Activated T-helper 1 cell treated with Interleukin-2 at 50 U/mL for 16 hours (primary cell): ENCODE measurements around the gene CSK.

ENCODE experiments used
- DNase-seq: peaks from one replicate; pipeline ENCODE4 v3.0.0-alpha.2; 2020; ENCODE audit warnings: low read depth

The CSK gene

GRCh38 chr15:74801311-74801997 is 19.6 kb downstream of the CSK start:
- DNase-seq: no peak

GRCh38 chr15:74802290-74802689 is 20.4 kb downstream of the CSK start:
- DNase-seq: no peak

GRCh38 chr15:74802862-74803447 is 21.1 kb downstream of the CSK start:
- no peak for DNase-seq

- no peak for DNase-seq
Measured at GRCh38 chr15:74804935-74805334, 23.1 kb downstream of the CSK start.

- no peak for DNase-seq
Measured at GRCh38 chr15:74807282-74807681, 25.4 kb downstream of the CSK start.

- no peak for DNase-seq
Measured at GRCh38 chr15:74808078-74808839, 26.4 kb downstream of the CSK start.

- DNase-seq: no peak
Measured at GRCh38 chr15:74808840-74809229, 27.0 kb downstream of the CSK start.

- no peak for DNase-seq
Measured at GRCh38 chr15:74809242-74809641, 27.4 kb downstream of the CSK start.

GRCh38 chr15:74809956-74810355 is 28.1 kb downstream of the CSK start:
- no peak for DNase-seq

- no peak for DNase-seq
Measured at GRCh38 chr15:74812533-74812932, 30.7 kb downstream of the CSK start, which contains the start of gene LMAN1L. Gene LMAN1L (plus strand): TSS chr15:74812835. CDS start chr15:74812855, 20 bp downstream.

- DNase-seq: no peak
Measured at GRCh38 chr15:74815121-74815934, 33.4 kb downstream of the CSK start.

- DNase-seq: no peak
Measured at GRCh38 chr15:74815961-74816360, 34.1 kb downstream of the CSK start.

GRCh38 chr15:74816624-74817369 is 34.9 kb downstream of the CSK start:
- no peak for DNase-seq

- no peak for DNase-seq
Measured at GRCh38 chr15:74817370-74817737, 35.5 kb downstream of the CSK start.

GRCh38 chr15:74820056-74820455 is 38.2 kb downstream of the CSK start:
- DNase-seq: no peak

- DNase-seq: no peak
Measured at GRCh38 chr15:74821091-74821789, 39.4 kb downstream of the CSK start.

GRCh38 chr15:74821790-74822158 is 39.9 kb downstream of the CSK start:
- DNase-seq: no peak

GRCh38 chr15:74822233-74822632 is 40.4 kb downstream of the CSK start:
- no peak for DNase-seq

GRCh38 chr15:74823324-74823723 is 41.4 kb downstream of the CSK start:
- DNase-seq: no peak

- no peak for DNase-seq
Measured at GRCh38 chr15:74824976-74825375, 43.1 kb downstream of the CSK start.

GRCh38 chr15:74825866-74826265 is 44.0 kb downstream of the CSK start:
- no peak for DNase-seq
